ENCODE data around the gene C16orf92. TPM values are rescaled to one million over a fixed set of nuclear protein-coding genes. Genes with fewer than 3 reads are reported as not detected.
"Not testable (repeated sequence)": the region's sequence is repeated elsewhere in the genome, so short reads cannot be mapped to it uniquely, and the experiment has no call there.

The C16orf92 gene
- total and polyA plus RNA-seq, 2 donors, result not detected

DNA sequence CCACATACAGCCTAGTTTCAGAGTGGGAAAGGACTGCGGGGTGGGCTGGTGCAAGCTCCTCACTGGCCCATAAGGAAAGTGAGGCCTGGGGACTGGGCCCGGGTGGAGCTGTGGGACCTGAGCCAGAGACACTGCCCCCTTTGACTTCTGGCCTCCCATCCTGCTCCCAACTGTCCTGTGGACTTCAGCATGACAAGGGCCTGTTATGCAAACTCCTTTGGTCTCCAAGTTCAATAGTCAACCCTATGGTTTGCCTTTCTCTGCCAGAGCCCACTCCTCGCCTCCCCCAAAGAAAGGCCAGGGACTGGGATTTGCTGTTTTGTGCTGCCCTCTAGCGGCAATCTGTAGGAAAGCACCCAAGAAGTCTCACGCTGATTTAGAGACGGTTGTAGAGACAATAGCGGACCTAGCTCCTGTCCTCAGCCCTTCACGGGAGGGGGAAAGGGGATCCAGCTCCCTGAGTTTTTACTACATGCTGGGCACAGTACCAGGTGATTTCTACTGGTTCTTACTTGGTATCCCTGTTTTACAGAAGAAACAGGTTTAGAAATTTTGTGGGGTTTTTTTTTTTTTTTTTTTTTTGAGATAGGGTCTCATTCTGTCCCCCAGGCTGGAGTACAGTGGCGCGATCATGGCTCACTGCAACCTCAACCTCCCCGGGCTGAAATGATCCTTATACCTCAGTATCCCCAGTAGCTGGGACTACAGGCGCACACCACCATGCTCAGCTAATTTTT lies 9.3 kb downstream of the C16orf92 start:
- 25% methylated on average over 12 of the region's 12 CpGs for WGBS
- Histone ChIP-seq H3K4me3 (ENCODE audit: low read depth, low read length) (no peak overlapping the region), H3K4me1 (ENCODE audit: insufficient read depth) (no peaks in the 10 kb centered on the region), H3K27ac (ENCODE audit: low read depth) (no peak overlapping the region), H3K36me3 (ENCODE audit: insufficient read depth) (no peaks in the 10 kb centered on the region)
- no peak for DNase-seq (ENCODE audit: extremely low spot score)

DNA sequence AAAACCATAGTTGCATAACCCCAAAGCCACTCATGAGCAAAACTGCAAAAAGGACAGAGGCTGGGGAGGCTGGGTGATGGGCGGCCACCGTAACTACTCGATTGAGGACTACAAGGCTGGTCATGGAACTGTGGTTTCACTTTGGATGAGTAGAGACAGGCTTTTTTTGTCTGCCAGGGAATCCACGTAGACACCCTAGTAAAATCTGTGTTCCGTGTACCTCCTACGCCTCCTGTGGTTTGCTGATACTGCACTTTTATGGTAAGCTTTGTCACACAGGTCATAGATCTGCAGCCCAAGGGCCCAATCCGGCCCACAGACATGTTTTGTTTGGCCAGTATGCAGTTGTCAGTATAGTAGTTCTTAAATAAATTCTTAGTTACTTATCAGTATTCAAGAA lies 10.3 kb downstream of the C16orf92 start:
- no peaks in the 10 kb centered on the region for H3K4me1 ChIP-seq (ENCODE audit: insufficient read depth)
- no peaks in the 10 kb centered on the region for H3K36me3 ChIP-seq (ENCODE audit: insufficient read depth)
- no peak overlapping the region for H3K27ac ChIP-seq (ENCODE audit: low read depth)
- DNase-seq (ENCODE audit: extremely low spot score), result no peak
- no peak overlapping the region for H3K4me3 ChIP-seq (ENCODE audit: low read depth, low read length)
- WGBS, result 68% methylated on average over 7 of the region's 7 CpGs

- WGBS, result 70% methylated on average over 5 of the region's 5 CpGs
- no peaks in the 10 kb centered on the region for H3K4me1 ChIP-seq (ENCODE audit: insufficient read depth)
- no peak overlapping the region for H3K4me3 ChIP-seq (ENCODE audit: low read depth, low read length)
- no peak overlapping the region for H3K27ac ChIP-seq (ENCODE audit: low read depth)
- DNase-seq (ENCODE audit: extremely low spot score), result no peak
- no peaks in the 10 kb centered on the region for H3K36me3 ChIP-seq (ENCODE audit: insufficient read depth)
Observed at GRCh38 chr16:30040221-30040620, 17.2 kb downstream of the C16orf92 start.

GRCh38 chr16:30040690-30041089 lies 17.7 kb downstream of the C16orf92 start:
- WGBS, result 80% methylated on average over 5 of the region's 5 CpGs
- not testable (repeated sequence) for H3K27ac ChIP-seq (ENCODE audit: low read depth); H3K36me3 ChIP-seq (ENCODE audit: insufficient read depth); H3K4me1 ChIP-seq (ENCODE audit: insufficient read depth); DNase-seq (ENCODE audit: extremely low spot score); H3K4me3 ChIP-seq (ENCODE audit: low read depth, low read length)

DNA sequence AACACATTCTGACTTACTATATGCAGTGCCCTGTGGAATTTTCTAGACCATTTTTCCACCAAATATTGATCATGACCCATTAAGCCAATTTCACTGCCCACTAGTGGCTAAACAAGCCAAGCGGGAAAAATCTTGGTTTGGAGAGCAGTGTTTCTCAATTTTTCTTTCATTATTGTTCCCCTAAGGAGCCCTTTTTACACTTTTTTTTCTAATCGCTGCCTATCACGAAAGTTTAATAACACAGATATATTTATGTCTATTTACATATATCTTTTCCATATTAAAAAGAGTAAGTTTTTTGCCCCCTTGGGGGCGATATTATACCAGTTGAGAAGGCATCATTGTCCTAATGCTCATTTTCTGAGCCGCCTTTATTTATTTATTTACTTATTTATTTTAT lies 18.8 kb downstream of the C16orf92 start:
- 23% methylated on average over 5 of the region's 5 CpGs for WGBS
- Histone ChIP-seq H3K36me3 (ENCODE audit: insufficient read depth) (no peaks in the 10 kb centered on the region), H3K27ac (ENCODE audit: low read depth) (no peak overlapping the region), H3K4me3 (ENCODE audit: low read depth, low read length) (no peak overlapping the region), H3K4me1 (ENCODE audit: insufficient read depth) (no peaks in the 10 kb centered on the region)
- no peak for DNase-seq (ENCODE audit: extremely low spot score)

DNA sequence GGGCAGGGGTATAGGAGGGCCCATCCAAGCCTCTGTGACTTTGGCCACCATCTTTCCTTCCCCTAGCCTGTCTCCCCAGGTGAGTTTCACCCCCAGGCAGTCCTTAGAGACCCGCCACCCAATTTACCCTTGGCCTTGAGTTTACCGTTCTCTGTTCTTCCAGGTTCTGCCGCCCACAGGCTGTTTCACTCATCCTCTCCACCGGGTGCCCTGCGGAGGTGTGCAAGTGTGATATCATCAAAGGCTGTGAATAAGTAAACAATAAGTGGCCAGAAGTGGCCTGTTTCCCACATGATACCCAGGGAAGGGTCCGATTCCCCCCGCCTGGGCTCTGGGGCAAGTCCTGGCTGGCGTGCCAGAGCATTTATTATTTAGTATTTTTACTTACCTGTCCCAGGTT lies 23.2 kb downstream of the C16orf92 start:
- 67% methylated on average over 8 of the region's 8 CpGs for WGBS
- Histone ChIP-seq H3K27ac (ENCODE audit: low read depth) (no peak overlapping the region), H3K36me3 (ENCODE audit: insufficient read depth) (no peaks in the 10 kb centered on the region), H3K4me3 (ENCODE audit: low read depth, low read length) (no peak overlapping the region), H3K4me1 (ENCODE audit: insufficient read depth) (no peaks in the 10 kb centered on the region)
- no peak for DNase-seq (ENCODE audit: extremely low spot score)

DNA sequence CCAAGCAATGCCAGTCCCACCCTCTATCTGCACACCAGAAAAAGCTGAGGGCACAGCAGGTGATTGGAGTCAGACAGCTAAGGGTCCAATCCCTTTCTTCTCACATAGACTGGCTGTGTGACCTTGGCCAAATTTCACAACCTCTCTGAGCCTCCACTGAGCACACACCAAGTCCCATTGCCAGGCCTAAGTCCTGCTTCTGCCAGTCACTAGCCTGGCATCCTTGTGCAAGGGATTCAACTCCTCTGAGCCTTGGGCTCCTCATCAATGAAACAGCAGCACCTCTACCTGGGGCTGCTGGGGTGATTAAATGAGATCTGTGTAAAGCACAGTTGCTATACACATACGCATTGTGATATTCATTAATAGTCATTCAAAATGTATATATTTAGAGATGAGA lies 23.6 kb downstream of the C16orf92 start:
- Histone ChIP-seq H3K4me3 (ENCODE audit: low read depth, low read length) (no peak overlapping the region), H3K4me1 (ENCODE audit: insufficient read depth) (no peaks in the 10 kb centered on the region), H3K36me3 (ENCODE audit: insufficient read depth) (no peaks in the 10 kb centered on the region), H3K27ac (ENCODE audit: low read depth) (no peak overlapping the region)
- no peak for DNase-seq (ENCODE audit: extremely low spot score)
- WGBS, result 71% methylated on average over 1 of the region's 1 CpG

DNA sequence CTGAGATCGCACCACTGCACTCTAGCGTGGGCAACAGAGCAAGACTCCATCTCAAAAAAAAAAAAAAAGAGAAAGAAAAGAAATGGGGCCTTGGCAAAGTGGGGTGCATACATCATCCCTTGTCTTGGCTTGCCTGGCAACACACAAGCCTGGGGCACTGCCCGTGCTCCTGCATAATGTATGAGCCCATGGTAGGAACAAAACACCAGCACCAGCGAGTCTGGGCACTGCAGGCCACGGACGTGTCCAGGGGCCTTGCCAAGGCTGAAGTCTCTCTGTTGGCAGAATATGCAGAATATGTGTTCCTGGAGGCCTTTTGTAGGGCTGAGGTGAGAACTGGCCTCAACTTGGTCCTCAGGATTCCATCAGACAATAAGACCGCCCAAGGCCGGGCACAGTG lies 26.9 kb downstream of the C16orf92 start:
- Histone ChIP-seq H3K36me3 (ENCODE audit: insufficient read depth) (no peaks in the 10 kb centered on the region), H3K4me3 (ENCODE audit: low read depth, low read length) (no peak overlapping the region), H3K4me1 (ENCODE audit: insufficient read depth) (no peaks in the 10 kb centered on the region), H3K27ac (ENCODE audit: low read depth) (no peak overlapping the region)
- DNase-seq (ENCODE audit: extremely low spot score), result no peak
- 90% methylated on average over 8 of the region's 8 CpGs for WGBS

DNA sequence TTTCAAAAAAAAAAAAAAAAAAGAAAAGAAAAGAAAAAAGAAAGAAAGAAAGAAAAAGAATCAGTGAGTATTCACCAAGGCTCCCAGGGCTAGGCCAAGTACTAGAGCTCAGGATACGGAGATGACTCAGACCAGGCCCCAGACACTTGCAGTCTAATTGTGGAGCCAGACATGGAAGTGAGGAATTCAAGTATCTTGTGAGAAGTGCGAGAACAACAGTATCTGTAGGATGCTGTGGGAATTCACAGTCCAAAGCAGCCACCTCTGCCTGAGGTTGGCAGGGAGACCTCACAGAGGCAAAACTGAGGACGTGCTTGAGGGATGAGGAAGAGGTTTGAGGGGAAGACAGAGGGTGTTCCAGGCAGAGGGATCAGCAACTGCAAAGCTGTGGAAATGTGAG lies 28.5 kb downstream of the C16orf92 start:
- Histone ChIP-seq H3K4me3 (ENCODE audit: low read depth, low read length) (no peak overlapping the region), H3K4me1 (ENCODE audit: insufficient read depth) (no peaks in the 10 kb centered on the region), H3K36me3 (ENCODE audit: insufficient read depth) (no peaks in the 10 kb centered on the region), H3K27ac (ENCODE audit: low read depth) (no peak overlapping the region)
- no peak for DNase-seq (ENCODE audit: extremely low spot score)
- 88% methylated on average over 3 of the region's 3 CpGs for WGBS

- WGBS, result 4% methylated on average over 58 of the region's 58 CpGs
- Histone ChIP-seq H3K4me1 (ENCODE audit: insufficient read depth) (no peaks in the 10 kb centered on the region), H3K36me3 (ENCODE audit: insufficient read depth) (no peaks in the 10 kb centered on the region), H3K4me3 (ENCODE audit: low read depth, low read length) (peak overlapping the region; percentile 53), H3K27ac (ENCODE audit: low read depth) (no peak overlapping the region)
- peak; percentile 77 for DNase-seq (ENCODE audit: extremely low spot score)
Observed at GRCh38 chr16:30052671-30053372, 29.8 kb downstream of the C16orf92 start.

- no peak for DNase-seq (ENCODE audit: extremely low spot score)
- Histone ChIP-seq H3K4me1 (ENCODE audit: insufficient read depth) (no peaks in the 10 kb centered on the region), H3K4me3 (ENCODE audit: low read depth, low read length) (peak overlapping the region; percentile 53), H3K27ac (ENCODE audit: low read depth) (no peak overlapping the region), H3K36me3 (ENCODE audit: insufficient read depth) (no peaks in the 10 kb centered on the region)
- WGBS, result 5% methylated on average over 19 of the region's 19 CpGs
Observed at GRCh38 chr16:30053376-30054015, 30.5 kb downstream of the C16orf92 start.

DNA sequence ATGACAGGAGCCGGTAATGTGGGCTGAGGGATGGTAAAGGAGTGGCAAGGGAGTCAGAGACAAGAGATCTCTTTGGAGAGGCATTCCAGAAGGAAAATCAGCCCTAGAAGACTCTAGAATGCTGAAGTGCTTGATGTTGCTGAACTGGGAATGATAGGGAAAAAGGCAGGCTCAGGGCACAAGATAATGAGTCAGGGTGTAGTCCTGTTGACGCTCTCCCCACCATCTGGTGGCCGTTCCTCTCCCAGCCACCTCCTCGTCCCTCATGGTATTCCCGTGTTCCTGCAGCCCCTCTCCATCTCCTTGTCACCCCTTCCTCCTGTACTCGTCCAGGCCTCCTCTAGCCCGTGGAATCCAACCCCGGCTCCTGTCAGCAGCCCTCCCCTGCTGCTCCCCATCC lies 31.5 kb downstream of the C16orf92 start:
- DNase-seq (ENCODE audit: extremely low spot score), result no peak
- WGBS, result 69% methylated on average over 8 of the region's 8 CpGs
- Histone ChIP-seq H3K4me3 (ENCODE audit: low read depth, low read length) (no peak overlapping the region), H3K4me1 (ENCODE audit: insufficient read depth) (no peaks in the 10 kb centered on the region), H3K36me3 (ENCODE audit: insufficient read depth) (no peaks in the 10 kb centered on the region), H3K27ac (ENCODE audit: low read depth) (no peak overlapping the region)

DNA sequence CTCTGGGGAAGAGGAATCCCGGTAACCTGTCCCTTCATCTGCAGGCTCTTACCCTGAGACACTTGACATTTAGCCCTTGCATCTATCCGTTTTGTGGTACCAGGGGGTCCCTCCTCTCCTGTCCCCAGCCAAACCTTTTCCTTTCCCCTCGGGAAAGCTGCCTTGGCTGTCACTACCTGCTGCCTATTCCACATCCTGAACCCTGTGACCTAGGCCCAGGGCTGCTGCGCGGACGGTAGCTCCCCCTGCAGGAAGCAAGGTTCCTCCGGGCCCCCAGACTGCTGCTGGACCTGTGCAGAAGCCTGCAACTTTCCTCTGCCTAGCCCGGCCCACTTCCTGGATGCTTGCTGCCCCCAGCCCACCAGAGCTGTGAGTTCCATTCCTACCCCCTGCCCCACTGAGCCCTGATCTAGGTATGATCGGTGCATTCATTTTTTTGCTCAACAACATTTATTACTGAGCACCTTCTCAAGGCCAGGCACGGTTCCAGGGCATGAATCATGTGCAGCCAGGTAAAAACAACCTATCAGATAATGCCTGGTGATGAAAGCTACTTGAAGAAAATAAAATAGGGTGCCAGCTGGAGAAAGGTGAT lies 32.1 kb downstream of the C16orf92 start:
- H3K36me3 ChIP-seq (ENCODE audit: insufficient read depth), result no peaks in the 10 kb centered on the region
- 44% methylated on average over 10 of the region's 10 CpGs for WGBS
- H3K27ac ChIP-seq (ENCODE audit: low read depth), result no peak overlapping the region
- no peak overlapping the region for H3K4me3 ChIP-seq (ENCODE audit: low read depth, low read length)
- DNase-seq (ENCODE audit: extremely low spot score), result no peak
- no peaks in the 10 kb centered on the region for H3K4me1 ChIP-seq (ENCODE audit: insufficient read depth)

- no peaks in the 10 kb centered on the region for H3K36me3 ChIP-seq (ENCODE audit: insufficient read depth)
- 65% methylated on average over 4 of the region's 4 CpGs for WGBS
- H3K4me1 ChIP-seq (ENCODE audit: insufficient read depth), result no peaks in the 10 kb centered on the region
- no peak overlapping the region for H3K27ac ChIP-seq (ENCODE audit: low read depth)
- H3K4me3 ChIP-seq (ENCODE audit: low read depth, low read length), result no peak overlapping the region
- no peak for DNase-seq (ENCODE audit: extremely low spot score)
Observed at GRCh38 chr16:30060346-30060745, 37.3 kb downstream of the C16orf92 start.

Data from urinary bladder (tissue), 4 donors.